GM23338 (cell line): ENCODE results near the gene MRRF. TPM values are rescaled to one million over a fixed set of nuclear protein-coding genes. Genes with fewer than 3 reads are reported as not detected.

Source experiments
- ATAC-seq: fragments of 200-7000 bp; cut with Tn5 transposase; 3 replicates; pipeline ENCODE4 v1.9.1; 2020
- DNase-seq: peaks from one replicate; pipeline ENCODE4 v3.0.0-alpha.2; 2015; ENCODE audit warnings: low spot score
- H2AFZ ChIP-seq: fragments of 200-600 bp; sonication (generic); 2 replicates; pipeline ENCODE4 v1.8.0; 2016; ENCODE audit warnings: antibody characterized with exemption, mild to moderate bottlenecking, moderate library complexity
- H3F3A ChIP-seq: fragments of 200-600 bp; sonication (generic); replicated peaks from 2 replicates; pipeline ENCODE4 v1.8.0; 2017; ENCODE audit warnings: antibody characterized with exemption, mixed run types, low read depth
- H3K27ac ChIP-seq: fragments of 200-600 bp; sonication (generic); 2 replicates; pipeline ENCODE4 v1.6.1; 2016; ENCODE audit warnings: low read depth
- H3K27me3 ChIP-seq: fragments of 200-600 bp; sonication (generic); 2 replicates; pipeline ENCODE4 v1.8.0; 2016; ENCODE audit warnings: mild to moderate bottlenecking, mixed run types, moderate library complexity; ENCODE audit not compliant: insufficient read depth
- H3K36me3 ChIP-seq: fragments of 200-600 bp; sonication (generic); 2 replicates; pipeline ENCODE4 v1.8.0; 2016; ENCODE audit warnings: mild to moderate bottlenecking; ENCODE audit not compliant: insufficient read depth
- H3K4me1 ChIP-seq: fragments of 200-600 bp; sonication (generic); 2 replicates; pipeline ENCODE4 v1.8.0; 2016; ENCODE audit warnings: mild to moderate bottlenecking, moderate library complexity; ENCODE audit not compliant: insufficient read depth
- H3K4me2 ChIP-seq: fragments of 200-600 bp; sonication (generic); 2 replicates; pipeline ENCODE4 v1.7.1; 2017; ENCODE audit warnings: mixed run types
- H3K4me3 ChIP-seq: fragments of 200-600 bp; sonication (generic); 2 replicates; pipeline ENCODE4 v1.6.1; 2016; ENCODE audit warnings: mixed run types
- H3K79me2 ChIP-seq: fragments of 200-600 bp; sonication (generic); replicated peaks from 2 replicates; pipeline ENCODE4 v1.8.0; 2017; ENCODE audit warnings: mild to moderate bottlenecking; ENCODE audit not compliant: insufficient read depth
- H3K9me2 ChIP-seq: fragments of 200-600 bp; sonication (generic); 2 replicates; pipeline ENCODE4 v1.8.0; 2017; ENCODE audit not compliant: insufficient read depth
- H4K20me1 ChIP-seq: fragments of 200-600 bp; sonication (generic); replicated peaks from 2 replicates; pipeline ENCODE4 v1.8.0; 2017; ENCODE audit warnings: mild to moderate bottlenecking; ENCODE audit not compliant: insufficient read depth
- H3K27ac Mint-ChIP-seq: 2 replicates; pipeline ENCODE4 v1.8.0; 2020; ENCODE audit warnings: inconsistent platforms, mild to moderate bottlenecking, moderate library complexity, mixed read lengths
- H3K27me3 Mint-ChIP-seq: 3 replicates; pipeline ENCODE4 v1.8.0; 2022; ENCODE audit warnings: low read depth, mild to moderate bottlenecking, moderate library complexity, mixed read lengths, inconsistent platforms; ENCODE audit not compliant: insufficient read depth, poor library complexity
- H3K36me3 Mint-ChIP-seq: 3 replicates; pipeline ENCODE4 v1.8.0; 2021; ENCODE audit warnings: low read depth, mild to moderate bottlenecking, inconsistent platforms, moderate library complexity, mixed read lengths
- H3K4me1 Mint-ChIP-seq: 3 replicates; pipeline ENCODE4 v1.8.0; 2020; ENCODE audit warnings: mild to moderate bottlenecking, inconsistent platforms, mixed read lengths
- H3K4me3 Mint-ChIP-seq: 3 replicates; pipeline ENCODE4 v1.8.0; 2021; ENCODE audit warnings: moderate library complexity, mild to moderate bottlenecking, inconsistent platforms, mixed read lengths
- H3K9me3 Mint-ChIP-seq: 3 replicates; pipeline ENCODE4 v1.8.0; 2020; ENCODE audit warnings: moderate library complexity, mild to moderate bottlenecking, inconsistent platforms, mixed read lengths
- CREB1 ChIP-seq: fragments of 250-450 bp; sonication (Bioruptor Pico); IDR thresholded peaks from 2 replicates; pipeline ENCODE4 v1.5.0; 2020; ENCODE audit warnings: low read depth, mild to moderate bottlenecking, moderate library complexity
- EZH2 ChIP-seq: fragments of 200-600 bp; sonication (generic); IDR thresholded peaks from one replicate; pipeline ENCODE4 v1.8.0; 2017; ENCODE audit warnings: antibody characterized with exemption, mild to moderate bottlenecking, low read depth; ENCODE audit not compliant: unreplicated experiment
- EZH2phosphoT487 ChIP-seq: fragments of 200-600 bp; sonication (generic); IDR thresholded peaks from one replicate; pipeline ENCODE4 v1.8.1; 2018; ENCODE audit warnings: antibody characterized with exemption; ENCODE audit not compliant: unreplicated experiment
- JUNB ChIP-seq: IDR thresholded peaks from one replicate; pipeline ENCODE4 v1.6.1; 2016; ENCODE audit warnings: antibody characterized with exemption; ENCODE audit not compliant: unreplicated experiment
- NANOG ChIP-seq: IDR thresholded peaks from 2 replicates; pipeline ENCODE4 v1.6.1; 2016; ENCODE audit warnings: antibody characterized with exemption, borderline replicate concordance
- POLR2AphosphoS5 ChIP-seq: IDR thresholded peaks from 2 replicates; pipeline ENCODE4 v1.6.1; 2016; ENCODE audit warnings: antibody characterized with exemption, low read depth
- STAT1 ChIP-seq: IDR thresholded peaks from one replicate; pipeline ENCODE4 v1.6.1; 2016; ENCODE audit warnings: antibody characterized with exemption; ENCODE audit not compliant: unreplicated experiment
- ZNF114 ChIP-seq: fragments of 250-450 bp; sonication (Bioruptor Pico); IDR thresholded peaks from 2 replicates; pipeline ENCODE4 v1.5.0; 2020; ENCODE audit warnings: mild to moderate bottlenecking, moderate library complexity
- ZNF331 ChIP-seq: fragments of 250-450 bp; sonication (Bioruptor Pico); IDR thresholded peaks from 2 replicates; pipeline ENCODE4 v1.5.0; 2020; ENCODE audit warnings: low read depth, mild to moderate bottlenecking, moderate library complexity
- polyA plus RNA-seq: library from polyadenylated mRNA; unstranded; fragments of >200 nt; fragmentation: Nextera tagmentation; extraction: Ambion mirVana; gene quantifications from 2 replicates; pipeline ENCODE4 v1.2.1, GENCODE V29; 2016
- total RNA-seq: library from RNA; depleted of rRNA; stranded (reverse); fragments of >200 nt; shearing (Covaris generic); gene quantifications from 2 replicates; pipeline ENCODE4 v1.2.3, GENCODE V29; 2014
- TF ChIP-seq, protein P1 (sequence below): IDR thresholded peaks from 2 replicates; pipeline ENCODE4 v1.6.1; 2016; ENCODE audit warnings: antibody characterized with exemption
- TF ChIP-seq, protein P2 (sequence below), 2 experiments: fragments of 200-600 bp in 1 of 2; sonication (generic) in 1 of 2; conservative IDR thresholded peaks; 2 replicates each; pipeline versions ENCODE4 v1.5.1 to v1.6.1; 2016 to 2017; ENCODE audit warnings: antibody characterized with exemption in 2 of 2, low read depth in 2 of 2, mild to moderate bottlenecking in 2 of 2, moderate library complexity in 1 of 2
- TF ChIP-seq, protein P3 (sequence below): IDR thresholded peaks from one replicate; pipeline ENCODE4 v1.6.1; 2018; ENCODE audit warnings: antibody characterized with exemption; ENCODE audit not compliant: unreplicated experiment

Gene MRRF
- total and polyA plus RNA-seq, 2 experiments from 2014 or later = 27.8 to 32.7 TPM

DNA sequence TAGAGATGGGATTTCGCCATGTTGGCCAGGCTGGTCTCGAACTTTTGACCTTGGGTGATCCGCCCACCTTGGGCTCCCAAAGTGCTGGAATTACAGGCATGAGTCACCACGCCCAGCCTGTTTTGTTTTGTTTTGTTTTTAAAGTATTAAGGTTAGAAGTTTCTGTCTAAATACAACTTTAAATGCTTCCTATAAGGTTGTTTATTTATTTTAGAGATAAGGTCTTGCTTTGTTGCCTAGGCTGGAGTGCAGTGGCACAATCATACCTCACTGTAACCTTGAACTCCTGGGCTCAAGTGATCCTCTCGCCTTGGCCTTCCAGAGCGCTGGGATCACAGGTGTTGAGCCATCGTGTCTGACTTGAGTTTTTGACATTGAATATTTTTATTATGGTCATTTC lies 11.4 kb downstream of the MRRF start (continued):
- TF ChIP-seq, protein P1, sequence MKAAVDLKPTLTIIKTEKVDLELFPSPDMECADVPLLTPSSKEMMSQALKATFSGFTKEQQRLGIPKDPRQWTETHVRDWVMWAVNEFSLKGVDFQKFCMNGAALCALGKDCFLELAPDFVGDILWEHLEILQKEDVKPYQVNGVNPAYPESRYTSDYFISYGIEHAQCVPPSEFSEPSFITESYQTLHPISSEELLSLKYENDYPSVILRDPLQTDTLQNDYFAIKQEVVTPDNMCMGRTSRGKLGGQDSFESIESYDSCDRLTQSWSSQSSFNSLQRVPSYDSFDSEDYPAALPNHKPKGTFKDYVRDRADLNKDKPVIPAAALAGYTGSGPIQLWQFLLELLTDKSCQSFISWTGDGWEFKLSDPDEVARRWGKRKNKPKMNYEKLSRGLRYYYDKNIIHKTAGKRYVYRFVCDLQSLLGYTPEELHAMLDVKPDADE = no peak
- no peak for TF ChIP-seq POLR2AphosphoS5
- TF ChIP-seq ZNF114 = no peak
- TF ChIP-seq JUNB = no peak

DNA sequence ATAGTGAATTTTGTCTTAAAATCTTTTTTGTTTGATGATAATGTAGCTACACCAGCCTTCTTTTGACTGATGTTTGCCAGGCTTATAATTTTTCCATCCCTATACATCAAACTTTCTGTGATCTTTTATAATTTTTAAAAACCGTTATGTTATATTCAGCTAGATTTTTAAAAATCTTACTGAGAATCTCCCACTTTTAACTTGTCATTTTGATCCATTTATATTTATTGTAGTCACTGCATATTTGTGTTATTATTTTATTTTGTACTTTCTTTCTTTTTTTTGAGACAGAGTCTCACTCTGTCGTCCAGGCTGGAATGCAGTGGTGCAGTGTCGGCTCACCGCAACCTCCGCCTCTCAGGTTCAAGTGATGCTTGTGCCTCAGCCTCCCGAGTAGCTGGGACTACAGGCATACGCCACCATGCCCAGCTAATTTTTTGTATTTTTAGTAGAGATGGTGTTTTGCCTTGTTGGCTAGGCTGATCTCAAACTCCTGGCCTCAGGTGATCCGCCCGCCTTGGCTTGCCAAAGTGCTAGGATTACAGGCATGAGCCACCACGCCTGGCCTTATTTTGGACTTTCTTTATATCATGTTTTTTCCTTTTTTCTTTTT lies 12.7 kb downstream of the MRRF start:
- H3K27ac ChIP-seq = no peak overlapping the region
- no peaks in the 10 kb centered on the region for H3K27me3 Mint-ChIP-seq
- no peaks in the 10 kb centered on the region for H3F3A ChIP-seq
- H2AFZ ChIP-seq = no peak overlapping the region
- H3K4me3 ChIP-seq = no peak overlapping the region
- H3K79me2 ChIP-seq = peaks cover 54% of the 10 kb centered on the region
- H3K4me3 Mint-ChIP-seq = no peak overlapping the region
- peaks cover 14% of the 10 kb centered on the region for H3K4me1 ChIP-seq
- peaks cover 15% of the 10 kb centered on the region for H3K4me1 Mint-ChIP-seq
- peaks cover 12% of the 10 kb centered on the region; the same call in 1 of the 3 replicates for H3K9me3 Mint-ChIP-seq
- ATAC-seq (no peak), DNase-seq (no peak)
- H3K36me3 Mint-ChIP-seq = peaks cover 65% of the 10 kb centered on the region
- H3K27ac Mint-ChIP-seq = no peak overlapping the region
- no peaks in the 10 kb centered on the region for H3K27me3 ChIP-seq
- H3K36me3 ChIP-seq = peaks cover 10% of the 10 kb centered on the region
- H3K4me2 ChIP-seq = no peak overlapping the region
- H4K20me1 ChIP-seq = peaks cover 16% of the 10 kb centered on the region
- H3K9me2 ChIP-seq = no peaks in the 10 kb centered on the region
- TF ChIP-seq STAT1 = no peak
- TF ChIP-seq CREB1 (CRISPR knock-in tag) = no peak
- no peak for TF ChIP-seq ZNF331 (CRISPR knock-in tag)
- TF ChIP-seq, protein P1 = no peak
- TF ChIP-seq, protein P2, sequence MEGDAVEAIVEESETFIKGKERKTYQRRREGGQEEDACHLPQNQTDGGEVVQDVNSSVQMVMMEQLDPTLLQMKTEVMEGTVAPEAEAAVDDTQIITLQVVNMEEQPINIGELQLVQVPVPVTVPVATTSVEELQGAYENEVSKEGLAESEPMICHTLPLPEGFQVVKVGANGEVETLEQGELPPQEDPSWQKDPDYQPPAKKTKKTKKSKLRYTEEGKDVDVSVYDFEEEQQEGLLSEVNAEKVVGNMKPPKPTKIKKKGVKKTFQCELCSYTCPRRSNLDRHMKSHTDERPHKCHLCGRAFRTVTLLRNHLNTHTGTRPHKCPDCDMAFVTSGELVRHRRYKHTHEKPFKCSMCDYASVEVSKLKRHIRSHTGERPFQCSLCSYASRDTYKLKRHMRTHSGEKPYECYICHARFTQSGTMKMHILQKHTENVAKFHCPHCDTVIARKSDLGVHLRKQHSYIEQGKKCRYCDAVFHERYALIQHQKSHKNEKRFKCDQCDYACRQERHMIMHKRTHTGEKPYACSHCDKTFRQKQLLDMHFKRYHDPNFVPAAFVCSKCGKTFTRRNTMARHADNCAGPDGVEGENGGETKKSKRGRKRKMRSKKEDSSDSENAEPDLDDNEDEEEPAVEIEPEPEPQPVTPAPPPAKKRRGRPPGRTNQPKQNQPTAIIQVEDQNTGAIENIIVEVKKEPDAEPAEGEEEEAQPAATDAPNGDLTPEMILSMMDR (conservative IDR thresholded peaks at IDR 0.05; ENCODE audit: low read depth in 2 of 2) = no peak
- TF ChIP-seq EZH2phosphoT487 = no peak
- no peak for TF ChIP-seq JUNB
- TF ChIP-seq POLR2AphosphoS5 = no peak
- TF ChIP-seq, protein P3, sequence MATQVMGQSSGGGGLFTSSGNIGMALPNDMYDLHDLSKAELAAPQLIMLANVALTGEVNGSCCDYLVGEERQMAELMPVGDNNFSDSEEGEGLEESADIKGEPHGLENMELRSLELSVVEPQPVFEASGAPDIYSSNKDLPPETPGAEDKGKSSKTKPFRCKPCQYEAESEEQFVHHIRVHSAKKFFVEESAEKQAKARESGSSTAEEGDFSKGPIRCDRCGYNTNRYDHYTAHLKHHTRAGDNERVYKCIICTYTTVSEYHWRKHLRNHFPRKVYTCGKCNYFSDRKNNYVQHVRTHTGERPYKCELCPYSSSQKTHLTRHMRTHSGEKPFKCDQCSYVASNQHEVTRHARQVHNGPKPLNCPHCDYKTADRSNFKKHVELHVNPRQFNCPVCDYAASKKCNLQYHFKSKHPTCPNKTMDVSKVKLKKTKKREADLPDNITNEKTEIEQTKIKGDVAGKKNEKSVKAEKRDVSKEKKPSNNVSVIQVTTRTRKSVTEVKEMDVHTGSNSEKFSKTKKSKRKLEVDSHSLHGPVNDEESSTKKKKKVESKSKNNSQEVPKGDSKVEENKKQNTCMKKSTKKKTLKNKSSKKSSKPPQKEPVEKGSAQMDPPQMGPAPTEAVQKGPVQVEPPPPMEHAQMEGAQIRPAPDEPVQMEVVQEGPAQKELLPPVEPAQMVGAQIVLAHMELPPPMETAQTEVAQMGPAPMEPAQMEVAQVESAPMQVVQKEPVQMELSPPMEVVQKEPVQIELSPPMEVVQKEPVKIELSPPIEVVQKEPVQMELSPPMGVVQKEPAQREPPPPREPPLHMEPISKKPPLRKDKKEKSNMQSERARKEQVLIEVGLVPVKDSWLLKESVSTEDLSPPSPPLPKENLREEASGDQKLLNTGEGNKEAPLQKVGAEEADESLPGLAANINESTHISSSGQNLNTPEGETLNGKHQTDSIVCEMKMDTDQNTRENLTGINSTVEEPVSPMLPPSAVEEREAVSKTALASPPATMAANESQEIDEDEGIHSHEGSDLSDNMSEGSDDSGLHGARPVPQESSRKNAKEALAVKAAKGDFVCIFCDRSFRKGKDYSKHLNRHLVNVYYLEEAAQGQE = no peak
- TF ChIP-seq EZH2 = no peak
- no peak for TF ChIP-seq ZNF114
- no peak for TF ChIP-seq NANOG
